ENCODE data around the gene ATG4A. TPM values are rescaled to one million over a fixed set of nuclear protein-coding genes. Genes with fewer than 3 reads are reported as not detected.

ATG4A gene
- polyA plus RNA-seq, 1 of the 3 experiments (the other 2 are of a cell fraction), result 4.1 TPM

GRCh38 chrX:108198420-108198819 lies 106.8 kb downstream of the ATG4A start (continued):
- no peak for TF ChIP-seq MXI1 (IDR thresholded peaks at IDR 0.05; ENCODE audit: low read depth, low read length)
- TF ChIP-seq MAX (IDR thresholded peaks at IDR 0.05; ENCODE audit: low read depth), result no peak
- no peak for TF ChIP-seq IRF3 (IDR thresholded peaks at IDR 0.05; ENCODE audit: low read depth, low read length)
- TF ChIP-seq ELF1 (IDR thresholded peaks at IDR 0.05), result no peak
- TF ChIP-seq TAF1 (IDR thresholded peaks at IDR 0.05; ENCODE audit: borderline replicate concordance, low read depth, low read length), result no peak
- no peak for TF ChIP-seq RXRA (IDR thresholded peaks at IDR 0.05; ENCODE audit: borderline replicate concordance, low read depth)
- TF ChIP-seq FOSL2 (IDR thresholded peaks at IDR 0.05; ENCODE audit: borderline replicate concordance, low read depth), result no peak

GRCh38 chrX:108199041-108199440 lies 107.5 kb downstream of the ATG4A start:
- H3K27ac ChIP-seq (ENCODE audit: low read depth in 2 of 2, low read length in 1 of 2), result no peak overlapping the region
- no peaks in the 10 kb centered on the region for H3K4me1 ChIP-seq (ENCODE audit: control insufficient read depth in 1 of 2, insufficient read depth in 2 of 2, low read depth in 1 of 2, low read length in 1 of 2)
- WGBS (ENCODE audit: low lambda C conversion rate), result 15% methylated on average over 2 of the region's 2 CpGs
- ChIA-PET POLR2A (no interaction called here), CTCF (interaction anchor here (0.7 to 2.1 kb wide), 5 partner anchors 12 to 1556 kb away, joined by 3 to 5 read pairs (median 3); no protein-coding TSS in a partner anchor)
- DNase-seq, result no peak
- H3K4me2 ChIP-seq, result no peak overlapping the region
- no peaks in the 10 kb centered on the region for H4K20me1 ChIP-seq (ENCODE audit: insufficient read depth)
- H3K9me2 ChIP-seq, result no peaks in the 10 kb centered on the region
- H3K79me2 ChIP-seq (ENCODE audit: insufficient read depth), result no peaks in the 10 kb centered on the region
- no peaks in the 10 kb centered on the region for H3K9me3 ChIP-seq
- no peak overlapping the region for H2AFZ ChIP-seq (ENCODE audit: low read depth)
- no peaks in the 10 kb centered on the region for H3K36me3 ChIP-seq (replicated peaks in 1 of 2; ENCODE audit: control insufficient read depth in 1 of 2, insufficient read depth in 2 of 2, low read length in 1 of 2)
- TF ChIP-seq TCF12 (IDR thresholded peaks at IDR 0.05) (no peak), FOXJ3 (CRISPR knock-in tag; IDR thresholded peaks at IDR 0.05) (no peak), RAD21 (IDR thresholded peaks at IDR 0.05; ENCODE audit: low read length) (no peak)
- H3F3A ChIP-seq (replicated peaks; ENCODE audit: insufficient read depth), result no peaks in the 10 kb centered on the region
- H3K27me3 ChIP-seq (ENCODE audit: insufficient read depth), result peaks cover 20% of the 10 kb centered on the region
- no peak overlapping the region for H3K9ac ChIP-seq
- H3K4me3 ChIP-seq (ENCODE audit: low read depth in 2 of 2, low read length in 1 of 2), result no peak overlapping the region

GRCh38 chrX:108199691-108200090 lies 108.1 kb downstream of the ATG4A start:
- Histone ChIP-seq H3F3A (replicated peaks; ENCODE audit: insufficient read depth) (no peaks in the 10 kb centered on the region), H4K20me1 (ENCODE audit: insufficient read depth) (no peaks in the 10 kb centered on the region), H3K9me2 (no peaks in the 10 kb centered on the region), H3K79me2 (ENCODE audit: insufficient read depth) (no peaks in the 10 kb centered on the region), H3K4me3 (ENCODE audit: low read depth in 2 of 2, low read length in 1 of 2) (no peak overlapping the region), H3K27ac (ENCODE audit: low read depth in 2 of 2, low read length in 1 of 2) (no peak overlapping the region), H3K9me3 (no peaks in the 10 kb centered on the region), H3K9ac (no peak overlapping the region), H3K4me1 (ENCODE audit: control insufficient read depth in 1 of 2, insufficient read depth in 2 of 2, low read depth in 1 of 2, low read length in 1 of 2) (no peaks in the 10 kb centered on the region), H3K36me3 (replicated peaks in 1 of 2; ENCODE audit: control insufficient read depth in 1 of 2, insufficient read depth in 2 of 2, low read length in 1 of 2) (no peaks in the 10 kb centered on the region), H3K27me3 (ENCODE audit: insufficient read depth) (peaks cover 26% of the 10 kb centered on the region), H3K4me2 (no peak overlapping the region), H2AFZ (ENCODE audit: low read depth) (no peak overlapping the region)
- CTCF ChIA-PET, result interaction anchor here (0.7 to 2.1 kb wide), 10 partner anchors 9 to 1556 kb away, joined by 3 to 6 read pairs (median 4); no protein-coding TSS in a partner anchor
- under 1% methylated on average over 4 of the region's 4 CpGs for WGBS (ENCODE audit: low lambda C conversion rate)
- POLR2A ChIA-PET, result no interaction called here
- TF ChIP-seq NFIC (IDR thresholded peaks at IDR 0.05; ENCODE audit: borderline replicate concordance) (peak; percentile 71), FOXJ3 (CRISPR knock-in tag; IDR thresholded peaks at IDR 0.05) (no peak), RAD21 (IDR thresholded peaks at IDR 0.05; ENCODE audit: low read length) (peak; percentile 53), CTCF (IDR thresholded peaks at IDR 0.05) (peak; percentile 68), CHD2 (IDR thresholded peaks at IDR 0.05; ENCODE audit: low read length, partially characterized antibody) (no peak), JUND (IDR thresholded peaks at IDR 0.05) (no peak)
- peak; percentile 23 for DNase-seq
